ENCODE results near the gene PAOX.

DNA sequence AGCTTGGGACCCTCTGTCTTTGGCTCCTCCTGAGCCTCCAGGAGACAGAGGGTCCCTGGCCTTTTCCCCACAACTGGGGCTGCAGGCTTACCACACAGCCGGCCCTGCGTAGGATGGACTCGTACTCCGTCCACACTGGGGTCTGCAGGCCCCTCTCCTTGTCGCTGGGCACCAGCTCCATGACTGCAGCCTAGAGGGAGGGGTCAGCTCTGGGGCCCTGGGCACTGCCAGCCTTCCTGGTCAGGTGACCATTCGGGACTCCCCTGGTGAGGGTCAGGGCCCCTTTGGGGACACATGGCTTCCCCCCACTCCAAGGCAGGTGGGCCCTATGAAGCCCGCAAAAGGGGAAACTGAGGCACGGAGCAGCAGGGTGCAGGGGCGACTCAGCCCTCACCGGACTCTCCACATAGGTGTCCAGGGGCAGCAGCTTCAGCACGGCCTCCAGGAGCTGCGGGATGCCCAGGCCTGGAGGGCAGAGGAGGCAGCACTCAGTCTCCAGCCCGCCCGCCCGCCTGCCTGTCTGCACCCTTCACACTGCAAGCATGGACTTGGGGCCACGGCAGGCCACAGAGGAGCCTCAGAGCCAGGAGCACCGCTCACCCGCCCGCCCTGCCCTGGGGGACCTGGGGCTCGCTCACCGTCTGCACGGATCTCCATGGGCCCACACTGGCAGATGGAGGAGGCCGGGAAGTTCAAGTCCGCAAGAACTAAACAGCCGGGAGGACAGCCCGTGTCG, 22.3 kb upstream of the PAOX start:
- TF ChIP-seq, protein P1, sequence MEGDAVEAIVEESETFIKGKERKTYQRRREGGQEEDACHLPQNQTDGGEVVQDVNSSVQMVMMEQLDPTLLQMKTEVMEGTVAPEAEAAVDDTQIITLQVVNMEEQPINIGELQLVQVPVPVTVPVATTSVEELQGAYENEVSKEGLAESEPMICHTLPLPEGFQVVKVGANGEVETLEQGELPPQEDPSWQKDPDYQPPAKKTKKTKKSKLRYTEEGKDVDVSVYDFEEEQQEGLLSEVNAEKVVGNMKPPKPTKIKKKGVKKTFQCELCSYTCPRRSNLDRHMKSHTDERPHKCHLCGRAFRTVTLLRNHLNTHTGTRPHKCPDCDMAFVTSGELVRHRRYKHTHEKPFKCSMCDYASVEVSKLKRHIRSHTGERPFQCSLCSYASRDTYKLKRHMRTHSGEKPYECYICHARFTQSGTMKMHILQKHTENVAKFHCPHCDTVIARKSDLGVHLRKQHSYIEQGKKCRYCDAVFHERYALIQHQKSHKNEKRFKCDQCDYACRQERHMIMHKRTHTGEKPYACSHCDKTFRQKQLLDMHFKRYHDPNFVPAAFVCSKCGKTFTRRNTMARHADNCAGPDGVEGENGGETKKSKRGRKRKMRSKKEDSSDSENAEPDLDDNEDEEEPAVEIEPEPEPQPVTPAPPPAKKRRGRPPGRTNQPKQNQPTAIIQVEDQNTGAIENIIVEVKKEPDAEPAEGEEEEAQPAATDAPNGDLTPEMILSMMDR (IDR thresholded peaks at IDR 0.05; ENCODE audit: borderline replicate concordance, extremely low read depth, low read length, poor library complexity, severe bottlenecking), result no peak
- TF ChIP-seq EZH2 (IDR thresholded peaks at IDR 0.05; ENCODE audit: borderline replicate concordance, low read depth, low read length, severe bottlenecking), result no peak

All from DND-41 (cell line).